Fibroblast of lung (primary cell): Measurements from ENCODE around the gene SART3. TPM values are rescaled to one million over a fixed set of nuclear protein-coding genes. Genes with fewer than 3 reads are reported as not detected.

Source experiments
- DNase-seq, 2 donors: peaks; one replicate each; pipeline versions ENCODE4 v3.0.0 to v3.0.0-alpha.2; 2010; ENCODE audit warnings: low read depth in 2 of 2
- H2AFZ ChIP-seq: 2 replicates; pipeline ENCODE4 v1.5.1; 2012; ENCODE audit warnings: low read length, control low read depth, inconsistent platforms
- H3K27ac ChIP-seq: 2 replicates; pipeline ENCODE4 v1.5.1; 2011; ENCODE audit warnings: low read length, control low read depth; ENCODE audit not compliant: insufficient read depth
- H3K27me3 ChIP-seq: 2 replicates; pipeline ENCODE4 v1.5.1; 2011; ENCODE audit warnings: mild to moderate bottlenecking, low read length; ENCODE audit not compliant: control insufficient read depth, insufficient read depth
- H3K36me3 ChIP-seq: 2 replicates; pipeline ENCODE4 v1.5.1; 2011; ENCODE audit warnings: low read length; ENCODE audit not compliant: control insufficient read depth, insufficient read depth
- H3K4me1 ChIP-seq: 2 replicates; pipeline ENCODE4 v1.5.1; 2011; ENCODE audit warnings: low read length; ENCODE audit not compliant: control insufficient read depth, insufficient read depth; ENCODE audit errors: extremely low read depth
- H3K4me2 ChIP-seq: 2 replicates; pipeline ENCODE4 v1.5.1; 2011; ENCODE audit warnings: low read length, control low read depth; ENCODE audit not compliant: insufficient read depth; ENCODE audit errors: extremely low read depth
- H3K4me3 ChIP-seq, 4 experiments: fragments of 200-600 bp in 1 of 4; sonication (generic) in 1 of 4; replicated peaks in 1 of 4; 2 replicates each; pipeline ENCODE4 v1.5.1; 2011 to 2016; ENCODE audit warnings: low read length in 4 of 4, low read depth in 3 of 4, mild to moderate bottlenecking in 3 of 4, control low read depth in 2 of 4, inconsistent platforms in 1 of 4, mixed read lengths in 1 of 4; ENCODE audit not compliant: insufficient read depth in 1 of 4; ENCODE audit errors: control extremely low read depth in 1 of 4
- H3K79me2 ChIP-seq: 2 replicates; pipeline ENCODE4 v1.5.1; 2012; ENCODE audit warnings: mild to moderate bottlenecking, low read length, inconsistent platforms; ENCODE audit not compliant: control insufficient read depth, insufficient read depth
- H3K9ac ChIP-seq: 2 replicates; pipeline ENCODE4 v1.5.1; 2011; ENCODE audit warnings: mild to moderate bottlenecking, low read length, control low read depth; ENCODE audit not compliant: insufficient read depth
- H3K9me3 ChIP-seq: 2 replicates; pipeline ENCODE4 v1.5.1; 2012; ENCODE audit warnings: low read depth, low read length; ENCODE audit not compliant: control insufficient read depth, insufficient read depth
- H4K20me1 ChIP-seq: 2 replicates; pipeline ENCODE4 v1.5.1; 2011; ENCODE audit warnings: low read length; ENCODE audit not compliant: control insufficient read depth, insufficient read depth; ENCODE audit errors: extremely low read depth
- CTCF ChIP-seq, 2 donors: IDR thresholded peaks in 1 of 2; conservative IDR thresholded peaks in 1 of 2; 1 replicate in 1 of 2; 2 replicates in 1 of 2; pipeline ENCODE4 v1.5.1; 2011 to 2012; ENCODE audit warnings: low read length in 2 of 2, control low read depth in 1 of 2, inconsistent platforms in 1 of 2, low read depth in 1 of 2, mild to moderate bottlenecking in 1 of 2
- EZH2 ChIP-seq: IDR thresholded peaks from 2 replicates; pipeline ENCODE4 v1.5.1; 2012; ENCODE audit warnings: low read length, control low read depth, mild to moderate bottlenecking; ENCODE audit errors: missing control alignments
- polyA plus RNA-seq, 2 donors: library from polyadenylated mRNA; depleted of rRNA in 1 of 2; stranded (reverse) in 1 of 2; unstranded in 1 of 2; fragments of >200 nt; gene quantifications; 2 replicates each; pipeline ENCODE4 v1.2.1, GENCODE V29; 2011 to 2012; ENCODE audit warnings: missing spikeins in 1 of 2
- total RNA-seq: library from RNA; depleted of rRNA; stranded (reverse); fragments of >200 nt; gene quantifications from 2 replicates; pipeline ENCODE4 v1.2.1, GENCODE V29; 2014

SART3 gene
- total and polyA plus RNA-seq, 2 donors (not counting 1 experiment from before 2014, with no cell fraction given) = 15.5 to 157 TPM

GRCh38 chr12:108518716-108519496 lies 42.1 kb downstream of the SART3 start:
- H3K36me3 ChIP-seq = peaks cover 33% of the 10 kb centered on the region
- no peaks in the 10 kb centered on the region for H3K79me2 ChIP-seq

GRCh38 chr12:108518101-108518715 lies 42.8 kb downstream of the SART3 start:
- H3K36me3 ChIP-seq = peaks cover 31% of the 10 kb centered on the region
- H3K9me3 ChIP-seq = no peaks in the 10 kb centered on the region
- no peaks in the 10 kb centered on the region for H3K79me2 ChIP-seq
- no peak overlapping the region for H3K9ac ChIP-seq
- H3K4me1 ChIP-seq = peaks cover 4% of the 10 kb centered on the region
- H4K20me1 ChIP-seq = no peaks in the 10 kb centered on the region
- TF ChIP-seq CTCF (conservative IDR thresholded peaks at IDR 0.05 in 1 of 2, IDR thresholded peaks at IDR 0.05 in 1 of 2; ENCODE audit: low read depth in 1 of 2, low read length in 2 of 2) = no peak
- TF ChIP-seq EZH2 = no peak
- no peak overlapping the region for H3K4me2 ChIP-seq
- no peak overlapping the region for H3K27ac ChIP-seq
- H3K4me3 ChIP-seq = no peak overlapping the region
- no peaks in the 10 kb centered on the region for H3K27me3 ChIP-seq
- no peak overlapping the region for H2AFZ ChIP-seq
- no peak for DNase-seq

More at GRCh38 chr12:108518716-108519496, 42.1 kb downstream of the SART3 start:
- no peaks in the 10 kb centered on the region for H4K20me1 ChIP-seq
- no peak overlapping the region for H3K4me2 ChIP-seq
- no peak for DNase-seq
- H3K9me3 ChIP-seq = no peaks in the 10 kb centered on the region
- no peak overlapping the region for H3K9ac ChIP-seq
- H3K27ac ChIP-seq = no peak overlapping the region
- H3K4me3 ChIP-seq = no peak overlapping the region
- peaks cover 4% of the 10 kb centered on the region for H3K4me1 ChIP-seq
- H3K27me3 ChIP-seq = no peaks in the 10 kb centered on the region
- H2AFZ ChIP-seq = no peak overlapping the region
- no peak for TF ChIP-seq CTCF (conservative IDR thresholded peaks at IDR 0.05 in 1 of 2, IDR thresholded peaks at IDR 0.05 in 1 of 2; ENCODE audit: low read depth in 1 of 2, low read length in 2 of 2)
- no peak for TF ChIP-seq EZH2

GRCh38 chr12:108517288-108518100 lies 43.5 kb downstream of the SART3 start:
- no peaks in the 10 kb centered on the region for H3K9me3 ChIP-seq
- no peaks in the 10 kb centered on the region for H3K79me2 ChIP-seq
- TF ChIP-seq CTCF (conservative IDR thresholded peaks at IDR 0.05 in 1 of 2, IDR thresholded peaks at IDR 0.05 in 1 of 2; ENCODE audit: low read depth in 1 of 2, low read length in 2 of 2) (no peak), EZH2 (no peak)
- H3K27me3 ChIP-seq = no peaks in the 10 kb centered on the region
- H4K20me1 ChIP-seq = no peaks in the 10 kb centered on the region
- H3K4me1 ChIP-seq = peaks cover 4% of the 10 kb centered on the region
- no peak for DNase-seq
- no peak overlapping the region for H2AFZ ChIP-seq
- no peak overlapping the region for H3K4me2 ChIP-seq
- H3K27ac ChIP-seq = no peak overlapping the region
- H3K9ac ChIP-seq = no peak overlapping the region
- H3K4me3 ChIP-seq = no peak overlapping the region
- peaks cover 27% of the 10 kb centered on the region for H3K36me3 ChIP-seq
